Stimulated activated CD8-positive, alpha-beta memory T cell treated with anti-CD3 and anti-CD28 coated beads, Interleukin-15, amount 100 ng/mL, for 48 hours (primary cell): ENCODE results near the gene CDH23.

Experiments
- DNase-seq, 2 donors: peaks; one replicate each; pipeline ENCODE4 v3.0.0-alpha.2; 2020; ENCODE audit warnings: low read depth in 2 of 2

Gene CDH23

DNA sequence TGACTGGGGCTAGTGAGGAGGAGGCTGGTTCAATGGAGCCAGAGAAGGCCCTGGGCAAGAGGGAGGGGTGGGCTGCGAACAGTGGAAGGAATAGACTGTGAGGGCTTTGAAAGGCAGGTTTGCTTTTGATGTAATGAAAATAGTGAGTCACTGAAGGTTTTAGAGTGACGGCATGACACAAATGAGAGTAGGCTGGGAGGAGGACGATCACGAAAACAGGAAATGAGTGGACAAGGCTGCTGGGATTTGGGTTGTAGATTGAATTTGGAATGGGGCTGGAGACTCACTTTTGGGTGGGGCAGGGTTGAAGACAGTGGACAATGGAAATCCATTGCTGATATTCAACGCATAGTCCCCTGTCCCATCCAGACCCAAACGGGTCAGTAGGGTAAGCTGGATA lies 139.6 kb downstream of the CDH23 start:
- DNase-seq, result no peak

DNA sequence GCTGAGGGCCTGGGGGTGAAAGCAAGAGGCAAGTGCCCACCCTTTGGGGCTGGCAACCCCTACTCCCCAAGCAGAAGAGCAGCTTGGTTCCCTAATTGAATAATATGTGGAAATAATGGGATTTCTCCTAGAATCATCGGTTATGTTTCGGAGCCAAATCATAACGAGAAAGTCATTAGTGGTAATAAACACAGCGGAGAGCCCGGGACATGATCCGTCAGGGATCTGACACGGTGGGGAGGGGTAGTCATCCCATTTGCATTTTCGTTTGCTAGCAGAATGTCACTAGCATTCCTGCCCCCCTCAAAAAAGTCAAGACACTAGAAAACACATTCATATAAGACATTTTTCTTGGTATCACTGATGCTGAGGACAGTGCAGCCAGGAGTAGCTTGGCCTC lies 140.4 kb downstream of the CDH23 start:
- no peak for DNase-seq

DNA sequence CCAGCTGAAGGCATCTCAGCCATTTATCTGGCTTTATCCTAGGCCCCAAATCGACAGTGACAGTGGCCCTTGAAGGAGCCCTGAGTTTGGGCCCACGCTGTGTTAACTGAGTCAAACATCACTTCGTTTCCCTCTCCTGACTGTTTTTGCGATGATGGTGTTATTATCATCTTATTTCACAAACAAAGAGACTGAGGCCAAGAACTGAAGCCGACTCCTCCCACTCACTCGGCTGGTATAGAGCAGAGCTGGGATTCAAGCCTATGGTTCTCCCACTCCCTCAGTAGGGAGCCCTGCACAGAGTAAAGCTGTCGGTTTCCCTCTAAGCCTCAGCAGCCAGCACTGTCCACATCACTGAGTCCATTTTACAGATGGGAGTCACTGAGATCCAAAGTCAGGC lies 141.0 kb downstream of the CDH23 start:
- no peak for DNase-seq

DNA sequence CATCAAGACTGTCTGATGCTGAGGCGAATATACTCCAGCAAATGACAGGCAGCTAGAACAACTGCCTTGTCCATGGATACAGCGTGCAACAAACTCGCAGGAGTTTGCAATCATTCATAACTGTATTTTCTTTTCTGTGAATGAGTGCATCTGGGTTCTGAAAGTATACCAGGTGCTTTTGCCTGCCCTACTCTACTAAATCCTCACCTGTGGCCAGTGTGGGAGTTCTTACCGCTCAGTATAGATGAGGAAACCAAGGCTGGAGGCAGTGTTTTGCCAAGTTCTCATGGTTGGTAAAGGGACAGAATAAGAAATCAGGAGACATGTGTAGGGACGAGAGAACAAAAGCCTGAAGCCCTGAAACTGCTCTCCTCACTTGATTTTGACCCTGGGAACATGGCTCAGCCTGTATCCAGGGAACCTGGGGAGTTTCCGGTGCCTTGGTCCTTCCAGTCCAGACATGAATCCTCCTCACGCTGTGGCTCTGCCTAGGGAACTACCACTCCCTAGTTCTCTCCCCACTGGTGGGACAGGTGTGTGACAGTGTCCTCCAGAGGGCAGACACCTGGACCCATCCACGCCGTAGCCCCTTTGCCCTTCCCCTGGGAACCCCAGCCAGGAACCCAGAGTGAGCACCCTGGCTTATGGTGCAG lies 142.0 kb downstream of the CDH23 start:
- DNase-seq, result no peak

DNA sequence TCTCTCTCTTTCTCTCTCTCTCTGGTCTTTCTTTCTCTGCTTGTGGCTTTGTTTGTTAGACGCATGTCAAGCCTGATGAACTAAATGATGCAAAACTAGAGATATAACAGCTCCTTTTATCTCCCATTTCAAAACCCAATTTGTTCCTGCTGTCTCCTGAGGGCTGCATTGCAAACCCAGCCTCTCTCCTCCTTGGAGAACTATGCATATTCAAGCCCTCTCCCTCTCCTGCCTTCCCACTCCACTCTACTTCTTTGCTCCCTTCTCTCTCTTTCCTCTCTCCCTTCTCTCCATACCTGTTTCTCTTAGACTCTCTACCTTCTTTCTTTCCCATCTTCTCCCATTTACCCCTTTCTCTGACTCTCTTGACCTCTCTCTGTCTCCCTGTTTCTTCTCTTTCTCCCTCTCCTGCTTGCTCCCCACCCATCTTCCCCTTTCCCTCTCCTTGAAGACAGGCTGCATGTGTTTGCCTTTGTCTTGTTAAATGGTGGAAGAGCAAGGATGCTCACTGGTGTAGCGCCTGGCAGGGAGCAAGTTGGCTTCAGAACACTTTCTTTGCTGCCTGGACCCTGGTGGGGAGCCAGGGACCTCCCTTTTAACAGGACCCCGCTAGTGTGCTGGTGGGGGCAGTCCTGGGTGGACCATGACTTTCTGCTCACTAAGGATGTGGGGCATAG lies 142.9 kb downstream of the CDH23 start:
- DNase-seq, result no peak

DNA sequence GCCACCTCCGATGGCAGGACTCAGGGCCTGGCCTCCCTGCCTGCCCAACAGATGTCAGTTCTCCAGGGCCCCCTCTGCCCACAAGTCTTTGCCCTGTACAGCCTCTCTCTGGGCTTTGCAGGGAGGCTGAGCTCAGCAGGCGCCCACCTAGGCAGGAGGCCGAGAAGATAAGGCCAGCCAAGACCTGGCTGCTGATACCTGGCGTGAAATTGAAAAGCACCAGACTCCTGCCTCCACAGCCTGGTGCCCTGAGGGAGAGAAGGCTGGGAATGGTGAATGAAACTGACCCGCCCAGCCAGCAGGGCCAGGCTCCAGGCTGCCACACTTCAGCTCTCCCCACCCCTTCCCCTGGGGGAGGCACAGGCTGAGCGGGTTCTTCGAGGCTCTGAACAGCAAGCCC lies 145.8 kb downstream of the CDH23 start:
- DNase-seq, result no peak

DNA sequence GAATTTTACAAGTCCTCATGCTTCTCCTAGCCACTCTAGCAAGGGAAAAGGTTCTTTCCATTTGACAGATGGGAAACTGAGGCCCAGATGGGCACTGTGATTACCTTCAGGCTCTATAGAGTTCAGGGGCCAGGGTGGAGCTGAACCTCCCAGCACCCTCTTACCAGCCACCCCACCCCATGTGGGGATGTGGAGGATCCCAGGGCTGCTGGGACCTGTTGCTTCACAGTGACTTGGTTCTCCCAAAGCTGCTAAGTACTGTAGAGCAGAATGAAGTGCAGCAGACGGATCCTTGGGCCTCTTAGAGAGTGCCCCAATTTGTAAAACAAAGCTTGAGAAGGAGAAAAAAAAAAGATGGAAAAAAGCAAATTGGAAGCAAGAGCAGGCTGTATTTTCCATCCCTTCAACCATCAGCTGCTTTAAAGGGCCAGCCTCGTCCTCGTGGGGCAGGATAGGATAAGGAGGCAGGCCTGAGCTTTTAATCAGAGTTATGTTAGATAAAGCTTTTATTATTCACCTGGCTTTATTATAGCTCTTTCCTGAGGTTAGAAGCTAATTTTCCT lies 147.0 kb downstream of the CDH23 start:
- no peak for DNase-seq

DNA sequence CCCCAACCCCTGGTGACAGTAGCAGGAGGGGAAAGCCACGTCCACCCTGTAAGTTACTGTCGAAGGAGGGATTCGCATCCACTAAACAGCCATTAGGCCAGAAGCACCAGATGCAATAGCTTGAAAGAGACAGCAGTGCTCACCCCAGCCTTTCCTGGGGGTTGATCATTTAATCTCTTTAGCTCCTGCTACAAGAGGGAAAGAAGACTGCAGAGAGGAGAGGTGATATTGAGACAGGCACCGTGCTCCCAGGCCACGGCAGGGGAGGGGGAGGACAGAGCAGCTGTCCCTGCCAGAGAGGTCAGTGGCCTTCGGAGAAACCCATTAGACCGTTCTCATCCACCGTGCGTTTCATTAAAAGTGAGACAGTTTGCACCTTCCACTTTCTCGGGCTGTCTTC lies 148.3 kb downstream of the CDH23 start:
- DNase-seq, result no peak

DNA sequence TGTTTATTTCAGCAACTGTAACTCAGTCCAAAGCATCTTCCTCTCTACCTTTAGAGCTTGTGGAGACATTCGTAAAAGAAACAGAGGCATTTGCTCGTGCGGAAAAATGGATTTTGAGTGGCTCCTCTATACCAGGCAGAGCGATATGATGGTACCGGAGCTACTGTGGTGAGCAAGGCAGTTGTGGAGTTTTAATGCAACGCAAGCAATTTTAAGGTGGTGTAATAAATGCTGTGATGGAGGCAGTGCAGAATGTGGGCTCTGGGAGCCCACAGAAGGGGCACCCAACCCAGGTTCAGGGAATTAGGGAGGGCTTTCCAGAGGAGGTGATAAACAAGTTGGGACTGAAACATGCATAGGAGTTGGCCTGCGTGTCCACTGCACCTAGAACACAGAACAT lies 149.5 kb downstream of the CDH23 start:
- DNase-seq, result no peak

DNA sequence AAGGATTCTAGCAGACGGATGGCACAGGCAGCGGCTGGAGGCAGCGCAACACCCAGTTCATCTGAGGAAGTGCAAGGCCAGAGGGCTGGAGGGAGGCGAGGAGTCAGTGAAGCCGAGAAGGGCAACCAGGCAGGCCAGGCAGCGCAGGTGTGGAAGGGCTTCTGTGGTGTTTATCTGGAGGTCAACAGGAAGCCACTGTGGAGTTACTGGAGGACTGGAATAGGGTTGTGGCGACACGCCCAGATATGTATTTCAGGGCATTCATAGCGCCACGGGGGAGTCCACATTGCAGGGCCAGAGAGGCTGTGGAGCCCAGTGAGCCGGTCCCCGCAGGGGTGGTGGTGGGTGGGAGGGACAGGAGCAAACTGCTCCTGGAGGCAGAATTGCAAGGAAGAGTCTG lies 150.6 kb downstream of the CDH23 start:
- DNase-seq, result no peak

DNA sequence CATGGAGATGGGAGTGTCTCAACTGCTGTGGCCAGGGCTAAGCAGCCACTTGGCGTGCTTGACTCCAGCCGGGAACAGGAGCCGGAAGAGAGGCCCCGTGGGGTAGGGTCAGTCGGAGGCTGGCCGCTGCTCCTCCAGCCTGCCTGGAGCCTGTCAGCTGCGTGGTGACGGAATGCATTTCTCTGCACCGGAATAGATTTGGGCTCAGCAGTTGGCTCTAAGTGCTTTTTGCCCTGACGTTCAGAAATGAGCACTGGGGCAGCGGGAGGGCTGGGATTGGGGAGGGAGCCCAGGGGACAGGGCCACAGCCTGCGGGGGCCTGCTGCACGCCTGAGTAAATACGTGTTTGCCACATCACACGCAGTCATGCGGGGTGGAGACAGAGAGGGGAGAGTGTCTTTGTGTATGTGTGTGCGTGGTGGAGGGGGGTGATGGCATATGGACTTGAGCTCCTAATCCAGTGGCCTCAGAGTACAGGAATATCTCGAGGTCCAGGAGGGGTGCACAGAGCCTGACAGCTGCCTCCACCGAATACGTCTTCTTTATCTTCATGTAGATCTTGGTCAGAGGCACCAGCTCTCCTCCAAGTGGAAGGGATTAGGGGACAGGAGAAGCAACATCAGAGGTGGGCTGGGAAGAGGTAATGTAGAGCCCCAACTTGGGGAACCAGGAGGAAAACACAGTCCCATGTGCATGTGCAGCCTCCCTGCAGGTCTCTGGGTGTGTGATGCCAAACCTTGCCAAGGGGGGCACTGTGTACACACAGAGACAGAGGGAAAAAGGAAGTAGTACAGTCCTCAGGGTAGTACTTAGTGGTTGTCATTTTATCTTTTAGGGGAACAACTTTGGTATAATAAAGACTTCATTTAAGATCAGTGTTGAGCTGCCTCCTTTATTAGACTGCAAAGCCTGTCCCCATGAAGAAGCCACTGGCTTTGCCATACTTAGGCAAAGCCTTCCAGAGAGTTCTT lies 151.4 kb downstream of the CDH23 start:
- no peak for DNase-seq

DNA sequence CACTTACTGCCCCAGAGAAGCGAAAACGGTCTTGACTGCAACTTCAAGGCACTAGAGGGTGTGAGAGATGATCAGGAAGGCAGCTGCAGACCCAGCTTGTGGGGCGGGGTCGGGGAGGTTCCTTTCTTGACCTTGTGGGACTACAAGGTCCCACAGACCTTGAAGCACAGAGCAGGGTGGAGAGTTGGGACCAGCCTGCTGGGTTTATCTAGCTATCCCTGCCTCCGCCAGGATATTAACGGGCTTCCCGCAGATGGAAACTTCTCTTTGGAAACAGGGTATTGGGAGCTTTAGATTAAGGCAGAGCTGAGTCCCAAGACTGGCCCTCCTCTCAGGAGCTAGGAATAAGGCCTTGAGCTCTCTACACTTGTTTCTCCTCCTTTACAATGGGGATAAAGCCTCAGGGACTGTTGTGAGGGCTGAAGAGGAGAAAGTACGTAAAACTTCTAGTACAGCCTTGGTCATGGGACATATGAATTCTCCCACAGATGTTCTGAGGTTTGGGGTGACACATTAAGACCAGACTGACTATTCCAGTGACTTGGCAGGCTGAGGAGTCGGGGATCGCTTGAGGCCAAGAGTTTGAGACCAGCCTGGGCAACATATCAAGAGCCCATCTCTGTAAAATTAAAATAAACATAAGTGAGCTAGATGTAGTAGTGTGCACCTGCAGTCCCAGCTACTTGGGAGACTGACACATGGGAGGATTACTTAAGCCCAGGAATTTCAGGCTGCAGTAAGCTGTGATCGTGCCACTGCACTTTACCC lies 153.2 kb downstream of the CDH23 start:
- DNase-seq, result no peak

DNA sequence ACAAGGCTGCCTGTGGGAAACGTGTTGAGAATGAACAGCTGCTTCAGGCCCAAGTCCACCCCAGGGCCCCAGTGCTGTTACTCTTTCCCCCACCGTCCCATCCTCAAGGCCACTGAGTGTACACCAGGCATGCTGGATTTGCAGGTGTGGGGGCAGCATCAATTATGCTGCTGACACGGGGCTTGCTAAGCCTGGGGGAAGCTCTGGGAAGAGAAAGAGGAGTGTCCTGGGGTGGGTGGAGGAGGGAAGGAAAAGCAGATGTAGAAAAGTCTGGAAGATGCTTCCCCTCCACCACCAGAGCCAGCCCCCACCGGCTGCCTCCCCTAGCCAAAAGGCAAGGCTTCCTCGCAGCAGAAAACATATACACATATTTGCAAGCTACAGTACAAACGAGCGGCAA lies 153.9 kb downstream of the CDH23 start:
- no peak for DNase-seq

DNA sequence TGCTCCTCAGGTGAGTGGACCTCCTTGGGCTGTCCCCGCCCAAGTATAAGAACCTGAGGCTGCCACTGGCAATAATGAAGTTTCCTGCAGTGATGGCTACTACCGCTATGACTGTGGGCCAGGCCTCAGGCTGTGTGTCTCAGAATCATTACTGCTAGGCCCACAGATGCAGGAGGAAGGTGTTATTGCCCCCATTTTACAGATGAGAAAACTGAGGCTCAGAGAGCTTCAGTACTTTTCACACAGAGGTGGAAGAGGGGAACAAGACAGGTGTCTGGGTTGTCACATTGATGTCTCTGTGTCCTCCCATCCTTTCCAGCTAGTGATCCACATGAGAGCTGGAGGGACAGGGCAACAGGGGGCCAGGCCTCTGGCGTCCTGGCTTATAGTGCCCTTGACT lies 155.2 kb downstream of the CDH23 start:
- DNase-seq, result no peak

DNA sequence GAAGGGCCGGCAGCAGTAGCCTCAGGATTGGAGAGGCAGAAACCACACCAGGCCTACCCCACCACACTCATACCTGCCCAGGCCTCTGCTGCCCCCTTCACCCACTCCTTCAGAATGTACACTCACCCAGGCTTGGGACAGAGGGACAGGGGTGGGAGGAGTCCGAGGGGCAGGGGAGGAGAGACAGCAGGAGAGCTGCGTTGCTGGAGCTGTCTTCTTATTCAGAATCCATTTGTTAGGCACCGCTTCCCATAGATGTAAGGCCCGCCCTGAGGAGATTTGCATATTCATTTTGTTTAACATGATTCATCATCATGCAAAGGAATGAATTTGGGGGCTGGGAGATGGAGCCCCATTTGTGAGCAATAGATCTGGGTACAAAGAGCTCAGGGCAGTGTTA lies 156.7 kb downstream of the CDH23 start:
- no peak for DNase-seq

DNA sequence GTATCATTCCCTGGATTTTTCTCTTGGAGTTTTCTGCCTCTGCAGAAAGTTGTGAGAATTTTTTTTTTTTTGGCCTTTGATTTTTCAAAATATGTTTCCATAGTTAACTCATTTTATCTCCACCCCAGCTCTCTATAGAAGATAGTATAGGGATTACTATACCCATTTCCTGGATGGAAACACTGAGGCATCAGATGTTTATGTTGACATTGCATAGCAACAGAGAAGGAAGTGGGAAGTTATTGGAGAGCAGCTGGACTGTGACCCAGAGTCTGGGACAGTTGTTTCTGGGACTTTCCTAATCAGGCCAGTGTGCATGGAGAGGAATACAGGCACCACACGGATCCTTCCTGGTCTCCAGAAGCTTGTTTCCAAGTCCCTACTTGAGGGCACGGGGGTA lies 158.0 kb downstream of the CDH23 start:
- no peak for DNase-seq

DNA sequence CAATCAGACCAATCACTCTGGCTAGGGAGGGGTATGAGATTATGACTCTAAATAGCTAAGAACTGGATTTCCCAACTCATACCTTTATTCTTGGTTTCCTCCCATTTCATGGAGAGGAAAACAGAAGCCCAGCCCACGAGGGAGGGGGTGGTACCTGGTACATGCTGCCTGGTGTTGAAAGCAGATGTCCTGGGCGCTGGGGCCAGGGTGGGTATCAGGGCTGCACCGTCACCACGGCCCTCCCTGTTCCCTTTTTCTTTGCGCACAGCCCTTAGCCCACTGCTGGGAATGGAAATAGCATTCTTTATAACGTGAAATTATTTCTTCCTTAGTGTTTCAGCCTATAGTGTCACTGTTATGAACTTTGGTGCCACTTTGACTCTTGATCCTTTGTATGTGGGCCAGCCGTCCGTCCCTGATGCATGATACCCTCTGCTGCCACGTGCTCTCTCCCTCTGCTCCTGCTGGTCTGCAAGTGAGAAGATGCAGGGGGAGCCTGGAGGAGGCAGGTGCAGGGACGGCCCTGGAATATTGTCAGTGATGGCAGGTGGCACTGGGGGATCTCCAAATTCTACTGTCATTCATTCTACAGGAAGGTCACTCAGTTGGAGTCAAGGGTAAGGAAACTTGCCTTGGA lies 158.5 kb downstream of the CDH23 start:
- no peak for DNase-seq

DNA sequence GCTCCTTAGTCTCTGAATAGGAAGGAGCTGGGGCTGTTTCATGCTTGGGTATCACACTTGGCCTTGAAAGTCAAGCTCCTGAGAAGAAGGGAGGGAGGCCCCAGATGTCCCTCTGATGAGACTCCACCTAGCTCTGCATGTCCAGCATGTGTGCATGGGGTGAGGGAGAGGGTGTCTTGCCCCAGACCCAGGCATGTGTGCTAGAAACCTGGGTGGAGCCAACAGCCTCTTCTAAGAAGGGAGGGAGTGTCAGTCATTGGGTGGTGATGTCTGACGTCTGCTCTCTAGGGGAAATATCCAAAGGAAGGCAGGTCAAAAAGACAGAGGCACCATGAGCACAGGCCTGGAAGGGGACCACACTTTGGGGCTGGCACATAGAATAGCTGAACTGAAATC lies 159.0 kb downstream of the CDH23 start:
- DNase-seq, result no peak

DNA sequence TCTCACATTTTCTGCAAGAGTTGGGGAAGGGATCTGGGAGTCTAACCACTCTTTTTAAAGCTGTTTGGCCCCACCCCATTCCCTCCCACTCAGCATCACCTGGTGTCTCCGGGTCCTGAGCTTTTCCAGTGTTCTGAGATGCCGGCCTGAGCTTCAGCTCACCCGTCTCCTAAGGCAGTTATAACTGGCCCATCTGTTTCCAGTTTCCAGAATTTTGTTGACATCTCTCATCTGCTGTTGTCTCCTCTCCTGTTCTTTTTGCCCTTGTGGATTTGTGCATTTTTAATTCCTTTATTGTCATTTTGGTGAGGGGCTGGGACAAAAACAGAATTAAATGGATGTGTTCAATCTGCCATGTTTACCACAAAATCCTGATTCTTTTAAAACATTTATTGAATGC lies 162.3 kb downstream of the CDH23 start:
- no peak for DNase-seq

DNA sequence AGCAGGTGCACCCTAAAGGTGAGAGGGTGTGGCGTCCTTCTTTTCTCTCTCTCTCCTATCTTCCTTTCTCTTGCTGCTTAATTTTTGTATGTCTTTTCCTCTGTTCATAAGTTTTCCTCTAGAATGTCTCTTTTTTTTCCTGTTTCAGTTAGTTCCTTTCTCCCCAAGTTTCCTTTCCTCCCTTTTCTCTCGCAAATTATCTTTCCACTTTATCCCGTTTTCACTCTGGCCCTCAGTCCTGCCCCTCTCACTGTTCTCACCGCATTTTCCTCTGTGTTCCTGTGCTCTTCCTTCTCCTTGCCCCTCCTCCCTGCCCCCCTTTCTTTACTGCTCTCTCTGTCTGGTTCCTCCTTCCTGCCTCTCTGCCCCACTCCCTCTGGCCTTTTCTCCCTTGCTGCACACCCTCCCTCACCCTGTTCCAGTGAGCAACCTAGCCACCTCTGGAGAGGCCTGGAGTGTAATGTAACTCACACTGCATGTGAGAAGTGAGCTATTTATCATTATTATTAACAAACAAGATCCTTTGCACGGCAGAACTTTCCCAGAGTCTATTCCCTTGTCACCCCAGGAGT lies 164.4 kb downstream of the CDH23 start:
- no peak for DNase-seq

DNA sequence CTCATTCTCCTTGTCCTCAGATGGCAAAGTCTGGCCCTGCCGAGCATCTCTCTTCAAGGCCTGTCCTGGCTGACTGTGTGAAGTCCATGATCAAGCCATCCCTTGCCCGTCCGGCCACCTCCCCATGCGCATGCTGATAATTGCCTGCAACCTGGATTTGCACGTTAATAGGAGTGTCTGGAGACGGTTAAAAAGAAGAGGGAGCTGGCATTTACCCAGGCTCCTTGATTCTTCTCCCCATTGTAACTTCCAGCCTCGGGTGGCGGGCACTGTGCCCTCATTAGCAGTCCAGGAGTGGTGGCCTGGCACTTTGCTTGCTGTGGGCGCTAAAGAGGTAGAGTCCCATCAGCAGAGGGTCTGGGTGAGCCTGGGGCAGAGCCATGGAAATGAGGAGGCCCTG lies 165.5 kb downstream of the CDH23 start:
- no peak for DNase-seq
